ENCODE data around the gene MB.

Gene MB

DNA sequence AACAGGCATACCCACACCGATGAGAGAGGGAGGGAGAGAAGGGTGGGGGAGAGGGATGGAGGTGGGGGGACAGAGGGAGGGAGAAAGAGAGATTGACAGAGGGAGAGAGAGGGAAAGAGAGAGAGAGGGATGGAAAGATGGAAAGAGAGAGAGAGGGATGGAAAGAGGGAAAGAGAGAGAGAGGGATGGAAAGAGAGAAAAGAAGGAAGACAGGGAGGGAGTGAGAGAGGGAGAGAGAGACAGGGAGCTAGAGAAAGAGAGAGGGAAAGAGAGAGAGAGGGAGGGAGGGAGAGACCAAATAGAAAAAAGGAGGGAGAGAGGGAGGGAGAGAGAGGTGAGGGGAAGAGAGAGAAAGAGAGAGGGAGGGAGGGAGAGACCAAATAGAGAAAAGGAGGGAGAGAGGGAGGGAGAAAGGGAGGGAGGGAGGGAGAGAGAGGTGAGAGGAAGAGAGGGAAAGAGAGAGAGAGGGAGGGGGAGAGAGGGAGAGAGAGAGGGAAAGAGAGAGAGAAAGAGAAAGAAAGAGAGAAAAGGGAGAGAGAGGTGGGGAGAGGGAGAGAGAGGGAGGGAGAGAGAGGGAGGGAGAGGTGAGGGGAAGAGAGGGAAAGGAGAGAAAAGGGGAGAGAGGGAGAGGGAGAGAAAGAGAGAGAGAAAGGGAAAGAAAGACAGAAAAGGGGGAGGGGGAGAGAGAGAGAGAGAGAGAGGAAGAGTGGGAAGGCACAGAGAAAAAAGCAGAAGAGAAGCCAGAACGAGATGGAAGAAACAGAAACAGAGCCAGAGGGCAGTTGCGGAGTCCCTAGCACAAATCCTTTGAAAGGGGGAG lies 23.8 kb downstream of the MB start:
- DNase-seq, result no peak

DNA sequence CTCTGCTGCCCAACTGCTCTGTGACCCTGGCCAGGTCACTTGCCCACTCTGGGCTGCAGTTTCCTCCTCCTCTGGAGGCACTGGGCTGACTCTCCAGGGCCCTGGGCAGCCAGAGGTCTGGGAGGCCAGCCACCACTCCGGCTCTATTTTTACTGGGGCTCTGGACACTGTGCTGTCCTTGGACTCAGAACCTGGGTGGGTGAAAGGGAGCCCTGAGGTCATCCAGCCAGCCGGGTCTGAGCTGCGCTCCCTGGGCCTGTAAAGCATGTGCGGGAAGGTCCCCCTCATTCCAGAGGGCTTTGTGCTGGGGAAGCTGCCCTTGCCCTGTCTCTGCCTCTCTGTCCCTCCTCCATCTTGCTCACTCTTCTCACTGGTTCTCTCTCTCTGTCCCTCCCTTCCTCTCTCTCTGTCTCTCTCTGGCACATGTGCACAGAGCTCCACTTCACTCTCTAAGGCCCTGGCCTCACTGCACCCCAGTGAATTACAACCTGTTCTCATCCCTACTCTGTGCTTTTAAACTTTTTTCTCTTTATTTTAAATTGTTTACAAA lies 24.6 kb downstream of the MB start:
- no peak for DNase-seq

DNA sequence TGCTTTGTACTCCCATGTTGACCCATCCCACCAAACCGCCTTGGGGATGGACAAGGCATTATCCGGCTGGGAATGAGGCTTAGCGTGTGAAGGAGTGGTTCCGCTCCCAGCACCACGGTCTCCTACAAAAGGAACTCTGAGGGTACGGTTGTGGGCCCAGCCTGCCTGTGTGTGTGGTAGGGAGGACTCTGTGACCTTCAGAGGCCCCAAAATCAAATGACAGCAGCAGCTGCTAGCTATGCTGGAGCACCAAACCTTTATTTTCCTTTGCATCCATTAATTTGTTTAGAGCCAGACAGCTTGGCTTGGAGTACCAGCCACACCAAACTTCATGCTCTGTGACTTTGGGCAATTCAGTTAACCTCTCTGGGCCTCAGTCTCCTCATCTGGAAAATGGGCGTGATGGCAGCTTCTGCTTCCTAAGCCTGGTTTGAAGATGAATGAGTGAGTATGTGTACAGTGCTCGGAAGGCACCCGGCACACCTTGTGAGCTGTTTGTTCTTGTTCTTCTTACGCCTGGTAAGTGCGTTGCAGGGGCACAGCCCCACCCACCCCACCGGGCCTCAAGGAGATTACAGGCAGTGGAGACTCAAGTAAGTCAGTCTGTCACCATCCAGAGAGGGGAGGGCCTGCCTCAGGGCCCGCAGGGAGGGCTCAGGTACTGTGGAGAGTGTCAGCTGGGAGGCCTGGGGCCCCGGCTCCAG lies 25.3 kb downstream of the MB start:
- DNase-seq, result no peak

DNA sequence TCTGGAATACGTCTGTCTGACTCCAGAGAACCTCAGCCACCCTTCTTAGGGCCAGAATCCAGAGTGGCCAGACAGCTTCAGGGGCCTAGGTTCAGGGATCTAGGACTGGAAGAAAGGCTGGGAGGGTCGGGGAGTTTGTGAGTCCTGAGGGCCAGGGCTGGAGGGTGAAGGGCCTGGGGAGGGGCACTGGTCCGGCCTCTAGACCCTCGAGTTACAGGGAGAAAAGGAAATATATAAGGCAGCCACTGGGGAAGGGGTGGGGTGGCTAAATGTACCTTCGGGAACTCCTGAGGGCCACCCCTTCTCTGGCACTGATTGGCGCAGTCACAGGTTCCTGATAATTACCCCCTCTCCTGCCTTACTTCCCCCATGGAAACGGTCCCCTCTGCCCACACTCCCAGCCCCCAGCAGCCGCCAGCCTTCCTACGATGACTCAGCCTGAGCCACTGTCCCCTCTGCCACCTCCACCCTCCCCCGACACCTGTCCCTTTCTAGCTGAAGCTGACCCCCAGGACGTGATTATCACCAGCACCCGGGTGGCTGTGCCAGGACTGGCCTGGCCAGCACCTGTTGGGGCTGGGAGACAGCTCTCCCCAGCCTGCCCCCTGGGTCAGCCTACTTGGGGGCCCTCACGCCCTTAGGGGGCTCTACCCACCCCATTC lies 26.4 kb downstream of the MB start:
- DNase-seq, result no peak

DNA sequence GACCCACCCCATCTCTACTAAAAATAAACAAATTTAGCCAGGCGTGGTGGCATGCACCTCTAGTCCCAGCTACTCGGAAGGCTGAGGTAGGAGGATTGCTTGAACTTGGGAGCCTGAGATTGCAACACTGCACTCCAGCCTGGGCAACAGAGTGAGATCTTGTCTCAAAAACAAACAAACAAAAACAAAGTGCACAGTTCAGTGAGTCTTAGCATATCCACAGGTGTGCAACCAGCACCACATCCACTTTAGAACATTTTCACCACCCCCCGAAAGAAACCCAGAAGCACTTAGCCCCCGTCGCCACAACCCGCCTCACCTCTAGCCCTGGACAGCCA lies 27.4 kb downstream of the MB start:
- DNase-seq, result no peak

DNA sequence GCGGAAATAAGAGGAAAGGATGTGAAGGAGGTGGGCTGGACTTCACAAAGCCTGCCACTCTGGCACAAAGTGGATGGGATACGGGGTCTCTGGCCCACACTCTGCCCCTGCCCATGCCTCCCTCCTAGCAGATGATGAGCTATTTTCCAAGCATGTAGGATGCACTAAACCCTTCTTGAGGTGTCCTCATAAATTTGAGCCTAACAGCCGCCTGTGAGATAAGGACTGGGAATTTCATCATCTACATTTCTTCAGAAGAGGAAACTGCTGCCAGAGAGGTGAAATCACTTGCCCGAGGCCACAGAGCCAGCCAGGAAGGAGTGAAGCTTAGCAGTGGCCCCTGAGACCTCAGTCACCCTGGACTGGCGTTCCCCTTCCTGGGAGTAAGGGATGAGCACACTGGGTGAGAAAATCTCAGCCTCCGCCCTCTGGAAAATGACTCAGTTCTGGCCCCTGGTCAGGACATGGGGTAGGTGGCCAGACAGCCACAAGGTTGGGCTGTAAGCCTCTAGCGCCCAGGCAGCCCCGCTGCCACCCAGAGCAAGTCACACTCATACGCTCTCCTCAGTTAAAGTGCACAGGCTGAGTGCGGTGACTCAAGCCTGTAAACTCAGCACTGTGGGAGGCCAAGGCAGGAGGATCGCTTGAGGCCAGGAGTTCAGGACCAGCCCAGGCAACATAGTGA lies 27.9 kb downstream of the MB start:
- no peak for DNase-seq

DNA sequence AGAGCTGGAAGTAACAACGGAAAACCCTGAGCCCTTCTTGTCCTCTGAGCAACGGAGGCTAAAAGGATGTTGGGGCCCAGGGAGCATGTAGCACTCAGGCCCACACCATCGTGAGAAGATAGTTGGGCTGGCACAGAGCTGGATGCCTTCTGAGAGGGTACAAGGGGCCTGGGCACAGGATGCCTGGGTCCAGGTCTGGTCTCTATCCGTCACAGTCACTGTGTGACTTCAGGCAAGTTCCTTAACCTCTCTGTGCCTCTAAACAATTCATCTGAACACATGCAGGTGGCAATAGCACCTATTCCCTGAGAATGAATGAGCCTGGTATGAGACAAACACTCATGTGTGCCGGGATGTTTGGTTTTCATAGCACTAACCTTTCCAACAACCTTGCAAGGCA lies 29.2 kb downstream of the MB start:
- no peak for DNase-seq

DNA sequence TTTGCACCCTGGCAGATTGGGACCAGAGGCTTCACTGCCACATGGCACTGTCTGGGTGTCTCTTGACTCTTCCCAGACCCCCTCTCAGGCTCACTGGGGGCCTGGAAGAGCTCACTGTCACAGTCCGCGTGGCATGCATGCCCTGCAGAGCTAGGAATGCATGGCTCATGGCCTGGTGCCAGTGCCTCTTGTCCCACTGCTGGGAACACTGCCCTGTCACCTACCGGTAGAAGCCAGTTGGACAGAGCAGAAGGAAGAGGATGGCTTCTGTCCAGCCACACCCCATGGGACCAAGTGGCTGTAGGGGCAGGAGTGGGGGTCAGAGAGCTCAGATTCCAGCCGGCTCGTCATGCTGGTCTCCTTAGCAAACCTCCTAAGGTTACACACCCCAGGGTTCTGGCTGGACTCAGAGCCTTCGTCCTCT lies 29.7 kb downstream of the MB start:
- DNase-seq, result no peak

DNA sequence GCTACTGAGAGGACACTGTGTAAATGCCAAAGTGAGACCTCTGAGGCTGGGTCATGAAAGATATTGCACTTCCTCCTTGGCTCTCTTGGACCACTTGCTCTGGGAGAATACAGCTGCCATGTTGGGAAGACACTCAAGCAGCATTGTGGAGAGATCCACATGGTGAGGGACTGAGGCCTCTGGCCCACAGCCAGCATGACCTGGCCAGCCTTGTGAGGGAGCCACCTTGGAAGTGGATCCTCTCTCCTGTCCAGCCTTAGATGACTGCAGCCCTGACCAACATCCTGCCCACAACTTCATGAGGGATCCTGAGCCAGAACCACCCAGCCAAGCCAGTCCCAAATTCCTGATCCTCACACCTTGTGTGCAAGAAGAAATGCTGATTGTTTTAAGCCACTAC lies 30.4 kb downstream of the MB start:
- DNase-seq, result no peak

DNA sequence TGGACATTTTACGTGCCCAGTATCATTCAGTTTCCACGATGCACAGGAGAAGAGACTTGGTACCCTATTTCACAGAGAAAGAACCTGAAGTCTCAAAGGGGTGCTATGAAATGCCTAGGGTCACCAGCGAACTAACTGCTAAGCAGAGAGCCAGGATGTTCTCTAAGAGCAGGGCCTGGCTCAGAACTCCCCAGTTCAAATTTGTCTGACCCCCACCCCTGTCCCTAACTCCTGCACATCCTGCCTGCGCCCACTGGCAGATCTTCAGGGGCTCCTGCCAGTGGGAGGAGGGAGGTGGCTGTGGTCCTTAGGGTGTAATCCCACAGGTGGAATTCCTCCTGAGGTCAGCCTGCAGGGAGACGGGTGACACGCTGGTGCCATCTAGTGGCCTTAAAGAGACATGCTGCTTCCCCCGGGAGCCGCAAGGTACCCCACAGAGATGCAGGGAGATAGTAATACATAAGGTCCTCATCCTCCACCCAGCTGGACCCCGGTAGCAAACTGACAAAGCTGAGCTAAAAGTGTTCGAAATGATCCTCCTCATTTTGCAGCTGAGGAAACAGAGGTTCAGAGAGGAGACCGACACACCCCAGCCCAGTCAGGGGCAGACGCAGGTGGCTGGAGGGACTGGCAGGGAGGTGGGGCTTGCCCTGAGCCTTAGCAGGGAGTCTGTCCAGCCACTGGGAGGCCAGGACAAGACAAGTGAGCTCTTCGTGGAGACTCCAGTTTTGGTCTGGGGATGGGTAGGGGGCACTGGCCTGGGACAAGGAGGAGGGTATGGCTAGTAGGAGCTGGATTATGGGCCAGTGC lies 34.1 kb downstream of the MB start:
- DNase-seq, result peak; percentile 29

DNA sequence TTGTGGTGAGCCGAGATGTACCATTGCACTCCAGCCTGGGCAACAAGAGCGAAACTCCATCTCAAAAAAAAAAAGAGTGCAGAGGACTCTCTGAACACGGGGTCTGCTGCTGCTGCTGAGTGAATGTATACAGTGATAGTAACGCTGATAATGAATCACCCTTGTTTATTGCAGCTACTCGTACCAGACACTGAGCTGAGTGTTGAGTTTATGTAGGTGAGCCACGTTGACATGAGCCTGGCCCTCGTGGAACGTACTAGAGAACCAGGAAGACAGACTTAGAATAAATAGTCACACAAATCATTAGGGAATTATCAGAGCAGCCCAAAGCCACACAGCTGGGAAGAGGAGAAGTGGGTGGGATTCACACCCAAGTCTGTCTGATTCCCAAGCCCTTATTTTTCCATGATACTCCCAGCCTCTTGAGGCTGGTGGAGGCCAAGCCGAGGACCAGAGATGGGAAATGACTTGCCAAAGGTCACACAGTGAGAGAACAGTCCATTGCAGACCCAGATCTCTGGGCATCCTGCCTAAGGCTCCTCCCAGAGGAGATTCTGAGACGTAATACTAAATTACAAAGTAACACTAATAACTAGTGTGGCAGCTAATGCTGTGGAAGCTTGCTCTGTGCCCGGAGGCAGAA lies 34.8 kb downstream of the MB start:
- no peak for DNase-seq

DNA sequence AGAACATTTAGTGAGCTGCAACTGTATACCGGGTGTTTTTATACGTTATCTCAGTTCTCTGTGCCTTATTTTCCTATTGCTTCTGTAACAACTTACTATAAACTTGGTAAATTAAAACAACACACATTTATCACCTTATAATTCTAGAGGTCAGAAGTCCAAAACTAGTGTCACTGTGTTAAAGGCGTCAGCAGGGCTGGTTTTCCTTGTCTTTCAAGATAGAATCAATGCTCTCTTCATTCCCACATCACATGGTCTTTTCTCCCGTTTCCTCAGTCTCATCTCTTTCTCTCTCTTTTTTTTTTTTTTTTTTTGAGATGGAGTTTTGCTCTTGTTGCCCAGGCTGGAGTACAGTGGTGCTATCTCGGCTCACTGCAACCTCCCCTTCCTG lies 36.1 kb downstream of the MB start:
- DNase-seq, result no peak

DNA sequence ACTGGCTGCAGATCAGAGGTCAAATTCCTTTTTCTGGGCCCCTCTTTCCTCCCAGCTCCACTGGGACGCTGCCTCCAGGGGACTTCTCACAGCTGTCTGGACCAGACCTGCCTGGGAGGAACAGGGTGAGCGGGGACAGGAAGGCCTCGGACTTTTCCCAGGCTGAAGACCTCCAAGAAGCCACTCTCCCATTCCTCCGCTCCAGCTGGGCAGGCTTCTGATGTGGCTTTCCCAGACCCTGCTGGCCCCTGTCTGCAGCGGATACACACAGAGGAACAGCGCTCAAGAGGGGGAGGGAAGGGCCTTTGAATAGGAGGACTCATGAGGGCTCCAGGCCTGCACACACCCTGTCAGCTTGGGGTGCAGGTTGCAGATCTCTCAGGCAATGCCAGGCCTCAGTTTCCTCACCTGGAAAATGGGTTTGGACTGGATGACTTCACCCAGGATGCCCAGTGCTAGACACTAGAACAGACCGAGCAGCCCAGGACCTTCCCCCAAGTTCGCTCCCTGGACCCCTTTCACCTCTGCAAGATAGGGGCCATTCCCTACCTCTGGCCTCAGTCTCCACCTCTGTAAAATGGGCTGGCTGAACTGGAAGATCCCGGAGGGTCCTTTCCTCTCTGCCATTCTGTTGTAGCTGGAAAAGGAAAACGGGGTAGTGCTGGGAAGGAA lies 36.6 kb downstream of the MB start:
- no peak for DNase-seq

DNA sequence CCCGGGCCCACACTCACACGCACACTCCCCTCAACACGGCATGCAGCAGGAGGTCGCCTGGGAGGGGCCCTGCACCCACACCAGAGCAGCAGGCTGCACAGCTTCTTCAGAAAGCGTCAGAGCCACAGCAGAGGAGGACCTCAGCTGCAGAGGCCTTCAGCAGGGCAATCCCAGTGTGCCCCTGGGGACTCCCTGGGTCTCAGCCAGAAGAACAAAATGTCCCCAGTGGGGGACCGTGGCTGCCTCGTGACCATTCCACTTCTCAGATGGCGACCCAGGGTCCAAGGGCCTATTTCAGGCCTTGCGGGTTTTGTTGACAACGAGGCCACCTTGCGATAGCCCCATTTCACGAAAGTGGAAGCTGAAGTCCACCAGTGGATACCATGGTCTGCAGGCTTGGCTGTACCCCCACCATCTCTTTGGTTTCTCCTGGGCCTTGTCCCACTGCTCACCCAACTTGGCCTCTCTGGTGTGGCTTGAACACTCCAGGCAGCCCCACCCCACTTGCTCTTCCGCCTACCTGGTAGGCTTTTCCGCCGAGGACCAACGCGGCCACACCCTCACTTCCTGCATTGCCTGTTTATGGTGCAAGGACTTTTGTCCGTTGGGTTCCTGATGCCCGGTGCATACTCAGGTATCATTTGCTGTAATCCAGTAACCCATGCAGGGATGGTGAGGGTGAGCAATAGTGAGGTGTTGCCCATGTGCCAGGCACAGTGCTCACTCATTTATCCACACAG lies 38.1 kb downstream of the MB start:
- DNase-seq, result no peak

DNA sequence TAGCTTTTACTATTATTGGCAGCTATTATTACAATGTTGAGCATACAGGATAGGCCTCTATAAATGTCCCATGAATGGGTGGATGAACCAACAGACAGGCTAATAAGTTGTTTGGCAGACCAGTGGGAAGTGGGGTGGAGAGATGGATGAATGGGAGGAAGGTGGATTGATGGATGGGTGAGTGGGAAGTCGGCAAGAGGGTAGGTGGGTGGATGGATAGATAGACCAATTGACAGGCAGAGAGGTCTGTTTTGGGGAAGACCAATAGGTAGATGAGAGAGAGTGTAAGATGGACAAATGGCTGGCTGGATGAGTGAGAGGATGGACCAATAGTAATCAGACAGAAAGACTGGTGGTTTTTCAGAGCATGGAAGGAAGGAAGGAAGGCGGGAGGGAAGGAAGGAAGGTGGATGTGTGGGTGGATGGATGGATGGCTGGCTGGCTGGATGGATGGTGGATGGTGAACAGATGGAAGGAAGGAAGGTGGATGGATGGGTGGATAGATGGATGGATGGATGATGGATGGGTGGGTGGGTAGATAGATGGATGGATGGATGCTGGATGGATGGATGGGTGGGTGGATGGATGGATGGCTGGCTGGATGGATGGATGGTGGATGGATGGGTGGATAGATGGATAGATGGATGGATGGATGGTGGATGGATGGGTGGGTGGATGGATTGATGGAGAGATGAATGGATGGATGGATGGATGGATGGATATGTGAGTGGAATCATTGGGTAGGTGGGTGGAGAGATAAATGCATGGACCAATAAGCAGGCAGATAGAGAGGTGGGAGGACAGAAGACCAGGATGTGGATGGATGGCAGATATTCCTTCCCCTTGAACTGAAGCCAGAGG lies 39.1 kb downstream of the MB start:
- DNase-seq, result no peak

DNA sequence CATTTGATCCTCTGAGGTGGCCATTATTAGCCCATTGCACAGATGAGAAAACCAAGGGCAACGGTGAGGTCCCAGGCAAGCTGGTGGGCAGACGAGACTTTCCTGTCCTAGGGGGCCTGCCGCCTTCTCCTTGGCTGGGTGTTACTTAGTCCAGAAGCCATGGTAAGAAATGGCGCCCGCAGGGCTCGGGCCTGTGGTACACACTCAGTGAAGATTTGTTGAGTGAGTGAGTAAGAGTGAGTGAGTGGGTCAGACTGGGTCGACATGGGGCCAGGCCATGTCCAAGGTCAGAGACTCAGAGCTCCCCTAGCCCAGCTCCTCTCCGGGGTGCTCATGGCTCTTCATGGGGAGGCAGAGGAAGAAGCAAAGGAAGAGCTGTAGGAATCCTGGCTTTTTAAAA lies 40.5 kb downstream of the MB start:
- DNase-seq, result no peak

DNA sequence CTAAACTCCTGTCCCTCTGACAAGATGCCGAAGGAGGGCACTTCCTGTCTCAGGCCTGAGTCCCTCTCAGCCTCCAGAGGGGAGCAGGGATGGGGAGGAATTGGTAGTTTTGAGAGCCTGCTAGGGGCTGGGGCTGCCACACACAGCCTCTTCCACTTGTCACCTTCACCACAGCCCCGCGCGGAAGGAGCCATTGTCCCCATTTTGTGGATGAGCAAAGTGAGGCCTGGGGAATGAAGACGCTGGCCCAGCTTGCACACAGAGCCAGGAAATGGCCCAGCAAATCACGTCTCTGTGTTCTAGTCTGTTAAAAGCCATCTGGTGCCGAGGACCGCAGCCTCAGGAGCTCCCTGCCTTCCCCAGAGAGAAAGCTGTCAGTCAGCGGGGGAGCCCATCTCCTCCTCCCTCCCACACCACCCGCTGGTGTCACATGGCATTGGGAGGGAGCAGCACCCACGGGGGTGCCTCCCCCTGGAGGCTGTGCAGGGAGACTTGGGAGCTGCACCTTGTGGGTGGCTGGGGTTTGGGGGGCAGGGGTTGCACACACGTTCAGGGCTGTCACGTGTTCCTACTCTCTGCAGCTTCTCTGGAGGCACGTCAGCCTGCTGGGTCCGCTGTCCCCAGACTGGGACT lies 41.9 kb downstream of the MB start:
- DNase-seq, result no peak

DNA sequence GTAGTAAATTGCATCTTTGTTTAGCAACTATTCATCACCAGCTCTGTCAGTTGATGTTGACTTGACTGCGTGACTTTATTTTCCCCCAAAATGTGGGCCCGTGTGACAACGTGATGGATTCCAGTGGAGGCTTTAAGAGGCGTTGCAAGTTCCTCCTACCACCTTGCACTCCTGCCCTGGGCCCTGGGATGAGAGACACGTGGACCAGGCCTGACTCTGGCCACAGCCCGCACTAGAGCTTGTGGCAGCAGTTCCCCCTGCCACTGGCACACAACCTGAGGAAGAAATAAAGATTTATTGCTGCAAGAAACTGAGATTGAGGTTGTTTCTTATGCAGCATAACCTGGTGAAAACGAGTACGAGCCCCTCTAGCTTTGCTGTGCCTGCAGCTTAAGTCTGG lies 44.6 kb downstream of the MB start:
- no peak for DNase-seq

DNA sequence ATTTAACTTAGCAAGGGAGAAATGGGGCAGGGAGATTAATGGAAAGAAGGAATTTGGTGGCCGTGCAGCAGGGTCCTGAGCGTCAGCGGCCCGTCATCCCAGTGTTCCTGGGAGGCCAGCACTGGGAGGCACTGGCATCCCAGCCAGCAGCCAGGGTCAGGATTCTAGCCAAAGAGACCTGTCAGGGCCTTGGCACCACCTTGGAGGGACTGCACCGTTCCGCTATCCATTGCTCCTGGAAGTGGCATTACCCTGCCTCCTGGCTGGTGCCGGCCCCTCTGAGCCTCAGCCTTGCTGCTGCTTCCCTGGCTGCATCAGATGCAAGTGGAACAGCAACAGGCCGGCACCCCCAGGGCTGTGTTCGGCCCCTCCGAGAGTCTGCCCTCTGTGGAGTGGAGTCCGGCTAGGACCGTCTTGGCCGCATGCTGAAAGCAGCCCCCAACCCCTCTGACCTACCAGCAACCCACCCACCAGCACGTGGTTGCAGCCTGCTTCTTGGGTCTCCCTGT lies 46.4 kb downstream of the MB start:
- no peak for DNase-seq
